Activated gamma-delta T cell (primary cell): ENCODE measurements around the gene ZBTB39.
A peak's percentile ranks its signal among the peaks of the same experiment; 100 is the strongest.
"Not testable (repeated sequence)": the region's sequence is repeated elsewhere in the genome, so short reads cannot be mapped to it uniquely, and the experiment has no call there.

Source experiments
- DNase-seq: peaks from one replicate; lab custom pipeline; 2025; lab: John Stamatoyannopoulos, UW

The ZBTB39 gene

DNA sequence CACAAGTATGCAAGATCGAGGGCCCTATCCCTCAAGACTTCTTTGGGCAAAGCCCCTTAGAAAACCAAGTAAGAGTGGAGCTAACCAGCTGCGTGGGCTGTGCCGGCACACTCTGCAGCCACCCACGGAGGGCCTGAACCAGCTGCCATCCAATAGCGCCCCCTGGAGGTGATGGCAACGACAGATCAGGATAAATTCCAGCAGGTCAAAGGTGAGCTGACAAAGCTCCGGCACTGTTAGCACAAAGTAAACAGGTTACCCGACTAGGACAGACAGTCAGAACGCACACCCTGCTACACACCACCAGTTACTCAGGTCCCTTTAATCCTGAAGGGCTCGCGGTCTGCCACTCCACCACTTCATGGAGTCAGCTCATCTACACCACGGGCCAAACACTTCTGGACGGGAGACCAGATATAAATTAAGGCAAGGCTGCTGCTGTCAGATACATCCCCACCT is 4.9 kb downstream of the ZBTB39 start:
- DNase-seq, result no peak

DNA sequence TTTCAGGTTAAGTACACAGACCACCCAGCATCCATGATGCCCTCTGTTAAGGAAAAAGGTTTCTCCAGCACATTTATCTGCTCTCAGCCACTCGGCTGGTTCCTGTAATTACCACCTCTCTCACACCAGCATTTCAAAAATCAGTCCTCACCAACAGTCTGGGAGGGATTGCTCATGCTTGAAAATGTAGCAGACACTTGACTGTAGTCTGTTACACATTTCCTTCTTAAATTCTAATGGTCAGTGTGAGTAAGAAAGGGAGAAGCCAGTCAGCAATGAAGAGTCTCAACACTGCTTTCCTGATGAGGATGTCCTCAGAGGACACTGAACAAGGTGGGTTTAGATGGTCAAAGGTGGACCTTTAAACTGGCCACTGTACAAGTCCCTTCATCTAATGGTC is 6.0 kb downstream of the ZBTB39 start:
- no peak for DNase-seq

DNA sequence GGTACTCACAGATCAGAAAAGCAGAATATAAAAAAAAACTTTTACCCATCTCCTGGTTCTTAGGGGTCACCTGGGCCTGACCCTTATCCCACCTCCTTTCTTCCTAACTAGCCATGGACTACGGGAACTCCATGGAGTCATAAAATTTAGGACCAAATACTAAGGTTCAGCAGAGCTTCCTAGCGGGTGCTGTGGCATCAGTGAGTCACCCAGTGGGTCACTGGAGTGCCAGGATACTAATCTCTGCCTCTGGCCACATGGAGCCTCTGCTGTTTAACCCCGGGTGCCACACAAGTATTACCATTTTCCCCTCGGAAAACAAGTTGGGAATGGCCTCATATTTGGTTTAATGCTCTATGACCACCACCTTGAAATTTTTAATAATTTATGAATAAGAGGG is 6.9 kb downstream of the ZBTB39 start:
- DNase-seq, result no peak

DNA sequence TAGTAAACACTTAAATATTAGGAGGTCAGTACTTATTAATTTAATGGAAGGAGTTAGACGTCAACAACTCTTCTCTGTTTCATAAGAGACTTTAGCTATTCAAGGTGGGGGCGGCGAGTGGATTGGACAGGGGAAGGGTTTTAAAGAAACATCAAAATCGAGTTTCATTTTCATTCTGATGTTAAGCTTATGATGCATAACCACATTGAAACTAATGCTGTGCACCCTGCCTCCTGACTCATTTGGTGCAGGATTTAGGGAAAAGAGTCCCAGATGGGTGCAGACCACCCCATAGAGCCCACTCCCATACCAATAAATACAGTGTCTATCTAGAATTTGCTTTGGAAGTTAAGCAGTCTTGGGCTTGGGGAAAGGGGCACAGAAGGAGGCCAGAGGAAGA is 7.4 kb downstream of the ZBTB39 start:
- DNase-seq, result no peak

DNA sequence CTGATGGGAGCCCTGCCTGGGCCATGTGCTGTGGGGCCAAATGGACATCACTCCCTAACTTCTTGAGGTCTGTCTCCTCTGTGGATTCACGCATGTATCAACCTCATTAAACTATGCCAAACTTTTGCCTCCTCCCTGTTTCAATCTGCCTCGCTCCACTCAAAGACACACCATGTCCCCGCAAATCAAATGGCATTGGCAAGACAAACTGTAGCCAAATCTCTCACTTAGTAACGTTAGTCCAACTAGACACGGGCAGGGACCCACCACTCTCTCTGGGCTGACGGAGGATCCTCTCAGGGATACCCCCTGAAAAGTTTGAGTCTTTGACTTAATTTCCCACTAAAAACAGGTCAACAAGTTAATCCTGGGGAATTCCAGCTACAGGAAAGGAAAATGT is 8.0 kb downstream of the ZBTB39 start:
- no peak for DNase-seq

DNA sequence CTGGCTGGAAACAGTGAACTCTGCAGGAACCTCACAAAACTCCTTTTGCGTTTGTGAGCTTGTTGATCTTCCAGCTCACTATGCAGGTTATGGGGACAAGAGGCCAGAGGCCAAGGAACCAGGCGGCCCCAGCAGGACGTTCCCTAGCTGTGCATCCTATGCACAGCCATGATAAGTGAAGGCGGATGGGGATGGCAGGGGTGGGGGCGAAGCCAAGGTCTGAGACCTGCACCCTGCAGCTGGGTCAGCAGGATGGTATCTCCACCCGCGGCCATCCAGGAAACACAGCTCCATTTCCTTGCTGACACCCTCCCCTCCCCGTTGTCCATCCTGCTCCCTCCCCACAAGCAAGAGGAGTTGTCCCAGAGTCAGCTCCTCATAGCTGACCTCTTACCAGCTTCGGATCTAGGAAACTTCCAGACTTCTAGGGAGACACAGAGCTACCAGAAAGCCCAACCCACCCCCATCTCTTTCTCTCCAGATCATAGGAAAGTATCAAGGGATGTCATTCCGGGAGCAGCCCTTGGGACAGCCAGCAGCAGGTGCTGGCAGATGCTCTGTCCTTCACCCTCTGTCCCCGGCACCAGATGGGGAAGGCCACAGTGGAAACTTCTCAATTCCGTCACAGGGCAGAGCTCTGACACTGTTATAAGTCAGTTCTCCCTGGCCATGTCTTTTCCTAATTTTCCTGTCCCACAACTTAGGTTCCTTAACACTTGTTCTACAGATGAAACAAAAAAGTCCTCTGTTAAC is 9.4 kb downstream of the ZBTB39 start:
- no peak for DNase-seq

DNA sequence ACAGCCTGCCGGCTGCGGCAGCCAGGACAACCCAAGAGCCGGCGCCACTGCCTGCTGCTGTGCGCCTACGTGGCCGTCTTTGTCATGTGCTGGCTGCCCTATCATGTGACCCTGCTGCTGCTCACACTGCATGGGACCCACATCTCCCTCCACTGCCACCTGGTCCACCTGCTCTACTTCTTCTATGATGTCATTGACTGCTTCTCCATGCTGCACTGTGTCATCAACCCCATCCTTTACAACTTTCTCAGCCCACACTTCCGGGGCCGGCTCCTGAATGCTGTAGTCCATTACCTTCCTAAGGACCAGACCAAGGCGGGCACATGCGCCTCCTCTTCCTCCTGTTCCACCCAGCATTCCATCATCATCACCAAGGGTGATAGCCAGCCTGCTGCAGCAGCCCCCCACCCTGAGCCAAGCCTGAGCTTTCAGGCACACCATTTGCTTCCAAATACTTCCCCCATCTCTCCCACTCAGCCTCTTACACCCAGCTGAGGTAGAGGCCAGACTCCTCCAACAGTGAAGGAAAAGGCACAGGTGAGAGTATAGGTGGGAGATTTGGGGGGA is 10.3 kb downstream of the ZBTB39 start:
- no peak for DNase-seq

DNA sequence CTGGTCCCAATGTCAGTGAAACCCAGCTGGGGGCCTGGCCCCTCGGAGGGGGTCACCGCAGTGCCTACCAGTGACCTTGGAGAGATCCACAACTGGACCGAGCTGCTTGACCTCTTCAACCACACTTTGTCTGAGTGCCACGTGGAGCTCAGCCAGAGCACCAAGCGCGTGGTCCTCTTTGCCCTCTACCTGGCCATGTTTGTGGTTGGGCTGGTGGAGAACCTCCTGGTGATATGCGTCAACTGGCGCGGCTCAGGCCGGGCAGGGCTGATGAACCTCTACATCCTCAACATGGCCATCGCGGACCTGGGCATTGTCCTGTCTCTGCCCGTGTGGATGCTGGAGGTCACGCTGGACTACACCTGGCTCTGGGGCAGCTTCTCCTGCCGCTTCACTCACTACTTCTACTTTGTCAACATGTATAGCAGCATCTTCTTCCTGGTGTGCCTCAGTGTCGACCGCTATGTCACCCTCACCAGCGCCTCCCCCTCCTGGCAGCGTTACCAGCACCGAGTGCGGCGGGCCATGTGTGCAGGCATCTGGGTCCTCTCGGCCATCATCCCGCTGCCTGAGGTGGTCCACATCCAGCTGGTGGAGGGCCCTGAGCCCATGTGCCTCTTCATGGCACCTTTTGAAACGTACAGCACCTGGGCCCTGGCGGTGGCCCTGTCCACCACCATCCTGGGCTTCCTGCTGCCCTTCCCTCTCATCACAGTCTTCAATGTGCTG is 11.0 kb downstream of the ZBTB39 start:
- DNase-seq, result no peak

DNA sequence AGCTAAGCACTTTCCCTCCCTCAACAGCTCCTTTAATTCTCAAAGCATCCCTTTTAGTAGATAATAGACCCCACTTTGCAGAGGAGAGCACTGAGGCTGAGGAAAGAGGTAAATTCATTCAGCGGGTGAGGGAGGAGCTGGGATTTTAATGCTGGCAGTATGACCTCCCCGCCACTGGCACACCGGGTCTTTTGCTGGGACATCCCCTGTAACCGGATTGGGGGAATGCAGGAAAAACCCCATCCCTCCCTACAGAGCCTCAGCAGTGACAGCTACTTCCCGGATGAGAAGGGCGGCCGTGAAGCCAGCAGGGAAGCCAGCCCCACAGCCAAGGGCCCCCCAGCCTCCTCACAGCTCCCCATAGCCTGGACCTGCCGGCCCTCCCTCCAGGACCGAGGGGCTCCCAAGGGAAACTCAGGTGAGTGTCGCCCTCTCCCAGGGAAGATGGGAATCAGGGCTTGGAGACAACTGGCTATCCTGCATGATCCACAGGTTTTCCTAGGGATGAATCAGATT is 12.1 kb downstream of the ZBTB39 start:
- no peak for DNase-seq

DNA sequence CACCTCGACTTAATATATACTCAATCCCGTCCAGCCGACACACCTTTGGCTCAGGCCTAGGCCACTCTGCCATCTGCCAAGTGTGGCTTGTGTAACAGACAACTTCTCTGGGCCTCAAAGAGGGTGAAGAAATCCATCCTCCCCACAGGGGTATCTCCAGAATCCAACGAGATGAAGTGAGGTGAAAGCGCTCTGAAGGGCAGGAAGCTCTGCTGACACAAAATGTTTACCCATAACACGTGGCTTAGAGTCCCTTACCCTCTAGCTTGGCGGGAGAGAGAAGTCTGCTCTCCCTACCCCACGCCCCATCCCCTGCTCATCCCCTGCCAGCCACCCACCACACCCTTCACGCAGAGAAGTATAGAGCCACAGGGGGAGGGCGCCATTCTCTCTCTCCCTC is 13.0 kb downstream of the ZBTB39 start:
- no peak for DNase-seq

DNA sequence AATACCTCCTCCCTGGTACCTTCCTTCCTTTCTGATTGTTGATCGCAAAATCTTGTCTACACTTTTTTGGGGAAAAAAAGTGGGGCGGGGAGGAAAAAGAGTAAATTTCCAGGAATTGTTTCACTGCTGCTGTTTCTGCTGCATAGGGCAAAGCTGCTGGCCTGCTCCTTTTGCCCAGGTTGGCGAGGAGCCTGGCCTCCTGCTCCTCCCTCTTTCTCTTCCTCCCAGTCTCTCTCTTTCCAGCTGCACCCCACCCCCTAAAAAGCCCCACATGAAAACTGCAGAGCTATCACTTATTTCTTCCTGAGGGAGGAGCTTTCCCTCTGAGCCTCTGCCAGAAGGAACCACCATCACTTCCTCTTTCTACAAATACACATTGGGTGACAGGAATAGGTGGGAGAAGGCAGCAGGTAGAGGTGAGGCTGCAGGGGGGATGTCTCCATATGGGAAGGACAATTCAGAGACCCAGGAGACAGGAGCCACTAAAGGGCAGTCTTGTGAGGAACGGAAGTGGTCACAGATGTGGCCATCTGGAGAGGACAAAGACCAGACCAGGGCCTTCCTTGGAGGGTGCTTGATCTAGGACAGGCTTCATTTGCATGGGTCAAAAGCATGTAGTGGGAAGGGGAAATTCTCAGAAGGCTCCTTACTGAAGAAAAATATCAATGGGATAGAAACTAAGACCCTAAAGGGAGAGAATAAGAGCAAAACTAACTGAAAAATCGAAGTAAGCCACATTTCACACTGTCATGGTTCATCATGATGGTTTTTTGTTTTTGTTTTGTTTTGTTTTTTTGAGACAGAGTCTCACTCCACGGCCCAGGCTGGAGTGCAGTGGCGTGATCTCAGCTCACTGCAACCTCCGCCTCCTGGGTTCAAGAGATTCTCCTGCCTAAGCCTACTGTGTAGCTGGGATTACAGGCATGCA is 14.8 kb downstream of the ZBTB39 start:
- DNase-seq, result no peak

DNA sequence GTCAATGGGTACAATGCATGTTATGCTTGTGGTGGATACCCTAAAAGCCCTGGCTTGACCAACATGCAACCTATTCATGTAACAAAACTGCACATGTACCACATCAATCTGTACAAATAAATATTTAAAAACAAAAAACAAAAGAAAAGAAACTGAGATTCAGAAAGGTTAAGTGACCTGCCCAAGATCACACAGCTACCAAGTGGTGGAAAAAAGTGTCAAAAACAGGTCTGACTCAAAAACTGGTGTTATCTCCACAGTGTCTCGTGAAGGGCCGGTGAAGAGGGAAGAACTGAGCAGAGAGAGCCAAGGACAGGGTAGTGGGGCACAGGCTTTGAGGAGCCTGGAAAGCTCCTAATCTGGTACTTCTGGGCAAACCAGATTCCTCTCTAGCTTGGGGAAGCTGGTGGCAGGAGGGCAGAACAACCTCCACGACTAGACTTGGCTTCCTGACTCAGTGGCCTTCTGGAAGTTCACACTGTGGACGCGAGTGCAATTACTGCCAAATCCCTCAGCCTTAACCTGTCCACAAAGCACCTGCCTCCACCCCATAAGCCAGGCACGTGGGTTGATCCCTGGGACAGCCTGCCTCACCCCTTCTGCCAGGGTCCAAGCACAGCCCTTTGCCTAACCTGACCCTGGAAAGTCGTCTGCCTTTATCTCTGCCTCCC is 15.6 kb downstream of the ZBTB39 start:
- no peak for DNase-seq

DNA sequence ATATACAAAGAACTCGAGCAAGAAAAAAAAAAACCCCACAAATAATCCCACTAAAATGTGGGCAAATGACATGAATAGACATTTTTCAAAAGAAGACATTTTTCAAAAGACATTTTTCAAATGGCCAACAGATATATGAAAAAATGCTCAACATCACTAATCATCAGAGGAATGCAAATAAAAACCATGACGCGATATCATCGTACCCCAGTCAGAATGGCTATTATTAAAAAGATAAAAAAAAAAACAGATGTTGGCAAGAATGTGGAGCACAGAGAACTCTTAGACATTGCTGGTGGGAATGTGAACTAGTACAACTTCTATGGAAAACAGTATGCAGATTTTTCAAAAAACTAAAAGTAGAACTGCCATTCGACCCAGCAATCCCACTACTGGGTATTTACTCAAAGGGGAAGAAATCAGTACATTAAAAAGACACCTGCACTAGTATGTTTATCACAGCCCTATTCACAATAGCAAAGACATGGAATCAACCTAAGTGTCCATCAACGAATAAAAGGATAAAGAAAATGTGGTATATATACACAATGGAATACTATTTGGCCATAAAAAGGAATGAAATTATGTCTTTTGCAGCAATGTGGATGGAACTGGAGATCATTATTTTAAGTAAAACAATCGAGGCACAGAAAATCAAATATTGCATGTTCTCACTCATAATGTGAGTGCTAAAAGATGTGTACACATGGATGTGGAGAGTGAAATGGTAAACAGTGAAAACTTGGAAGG is 16.3 kb downstream of the ZBTB39 start:
- no peak for DNase-seq

DNA sequence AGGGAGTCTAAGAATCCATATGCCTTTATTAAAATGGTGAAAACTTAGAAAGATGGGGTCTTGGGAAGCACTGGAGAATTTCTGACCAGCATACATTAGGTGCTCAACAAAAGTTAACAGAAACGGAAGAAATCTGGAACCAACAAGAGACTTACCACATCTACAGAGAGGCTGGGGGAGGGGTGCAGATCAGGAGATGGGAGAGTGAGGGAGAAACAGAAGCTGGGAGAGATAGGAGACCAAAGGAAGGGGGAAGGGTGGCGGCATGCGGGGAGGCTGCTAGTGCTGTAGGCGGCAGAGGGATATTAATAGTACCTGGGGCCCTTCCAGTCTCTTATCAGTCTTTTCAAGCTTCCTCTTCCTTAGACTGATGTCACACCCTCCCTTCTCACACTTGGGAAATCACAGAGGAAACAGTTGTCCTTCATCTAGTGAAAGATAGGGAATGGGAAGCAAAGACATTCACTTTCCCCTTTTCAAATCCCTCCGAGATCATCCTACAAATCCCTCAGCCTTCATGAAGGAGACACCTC is 18.1 kb downstream of the ZBTB39 start:
- DNase-seq, result no peak

DNA sequence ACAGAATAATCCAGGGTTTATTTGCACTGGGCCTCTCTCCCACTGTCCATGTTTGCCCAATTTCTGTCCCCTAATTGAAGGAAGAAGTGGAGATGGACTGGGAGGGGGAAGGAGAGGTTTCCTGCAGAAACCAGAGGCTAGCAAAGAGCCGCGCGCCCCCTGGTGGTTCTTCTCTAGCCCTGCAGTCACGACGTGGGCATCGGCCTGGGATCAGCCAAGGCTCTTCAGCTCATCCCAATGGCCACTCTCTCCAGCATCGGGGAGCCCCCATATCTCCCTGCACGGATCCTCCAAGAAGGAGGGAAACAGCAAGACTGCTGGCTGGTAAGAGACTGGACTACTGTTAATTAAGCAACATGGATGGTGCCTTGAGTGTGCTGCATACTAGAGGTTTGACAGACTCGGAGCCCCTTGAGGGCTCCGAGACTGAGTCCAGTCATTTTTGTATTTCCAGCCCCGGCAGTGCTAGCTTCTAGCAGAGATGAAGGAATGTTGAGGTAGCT is 18.7 kb downstream of the ZBTB39 start:
- DNase-seq, result peak; percentile 21

DNA sequence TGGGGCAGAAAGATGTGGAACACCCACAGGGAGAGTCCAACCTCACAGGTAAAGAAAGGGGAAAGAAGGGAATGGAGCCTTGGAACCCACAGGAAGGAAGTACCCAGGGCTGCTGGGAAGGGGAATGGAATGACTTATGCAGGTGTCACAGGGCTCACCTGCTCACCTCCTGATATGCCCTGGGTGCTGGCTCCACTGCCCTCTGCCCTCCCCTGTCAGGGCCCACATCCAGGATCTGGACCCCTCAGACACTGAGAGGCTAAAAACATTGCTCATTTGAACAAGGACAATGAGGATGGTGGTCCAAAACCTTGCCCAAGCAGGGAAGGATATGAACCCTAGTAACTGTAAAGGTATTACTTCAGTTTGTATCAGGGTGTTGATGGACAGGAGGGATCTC is 19.3 kb downstream of the ZBTB39 start:
- no peak for DNase-seq

DNA sequence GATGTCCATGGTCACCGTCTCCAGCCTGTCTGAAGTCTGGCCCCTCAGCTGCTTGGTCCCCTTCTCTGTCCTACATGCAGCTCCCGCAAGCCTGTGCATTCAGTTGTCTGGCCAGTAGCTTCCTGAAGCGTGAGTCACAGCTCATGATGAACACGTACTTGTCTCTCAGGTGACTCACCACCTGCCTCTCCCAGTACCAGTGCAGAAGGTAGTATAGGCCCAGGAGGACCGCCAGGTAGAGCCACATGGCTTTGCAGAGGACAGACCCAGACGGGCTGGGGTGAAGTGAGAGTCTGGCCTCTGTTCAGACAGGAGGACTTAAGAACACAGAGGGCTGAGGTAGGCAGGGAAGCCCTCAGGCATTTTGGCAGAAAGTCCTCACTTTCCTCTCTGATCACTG is 20.6 kb downstream of the ZBTB39 start:
- DNase-seq, result not testable (repeated sequence)

DNA sequence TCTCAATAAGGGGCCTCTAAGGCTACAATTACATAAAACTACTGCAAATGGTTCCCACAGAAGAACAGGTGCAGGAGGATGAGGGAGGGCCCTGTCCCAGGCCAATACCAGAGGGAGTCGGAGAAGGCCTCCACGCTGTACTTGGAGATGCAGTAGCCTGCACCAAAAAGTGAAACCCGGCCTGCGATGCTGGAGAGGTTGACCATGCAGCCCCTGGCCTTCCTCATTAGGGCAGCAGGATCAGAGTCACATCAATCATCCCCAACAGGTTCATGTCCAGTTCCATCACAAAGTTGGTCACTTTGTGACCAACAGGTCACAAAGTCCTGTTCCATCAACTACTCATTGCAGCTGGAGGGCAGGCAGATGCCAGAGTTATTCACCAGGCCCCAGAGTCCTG is 23.0 kb downstream of the ZBTB39 start:
- no peak for DNase-seq

DNA sequence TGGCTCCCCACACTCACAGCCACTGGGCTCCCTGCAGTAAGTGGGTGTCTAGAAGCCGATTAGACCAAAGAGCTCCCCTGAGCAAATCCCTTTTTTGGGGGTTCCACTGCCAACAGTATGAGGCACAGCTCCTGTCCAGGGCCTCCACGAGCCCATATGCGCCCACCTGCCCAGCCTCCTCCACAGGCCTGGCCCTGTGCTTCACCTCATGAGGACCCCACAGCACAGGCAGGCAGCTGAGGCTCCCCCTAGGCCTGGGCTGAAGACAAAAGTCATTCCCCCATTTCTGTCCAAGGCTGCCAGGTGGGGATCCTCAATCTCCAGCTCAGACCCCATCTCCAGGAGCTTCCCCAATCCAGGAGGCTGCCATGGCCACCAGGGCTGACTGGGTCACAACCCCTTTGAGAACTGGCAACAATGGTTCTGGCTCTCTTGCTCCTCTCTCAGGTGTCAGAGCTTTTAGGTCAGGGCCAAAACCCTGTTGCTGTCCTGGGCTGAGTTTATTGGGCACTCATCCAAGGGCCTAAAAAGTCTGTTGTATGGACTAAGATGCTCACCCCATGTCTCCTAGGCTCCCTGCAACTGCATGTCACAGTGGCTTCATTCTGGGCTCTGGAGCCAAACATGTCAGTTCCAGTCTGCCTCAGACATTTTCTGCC is 23.6 kb downstream of the ZBTB39 start:
- DNase-seq, result not testable (repeated sequence)
